HG03469 (cell line): ENCODE data around the gene COQ6.
"Not testable (repeated sequence)": the region's sequence is repeated elsewhere in the genome, so short reads cannot be mapped to it uniquely, and the experiment has no call there.

ENCODE experiments used
- ATAC-seq: cut with Tn5 transposase; IDR thresholded peaks from one replicate; pipeline ENCODE4 v1.9.1; 2021; ENCODE audit warnings: mild to moderate bottlenecking, moderate library complexity, moderate number of reproducible peaks; ENCODE audit not compliant: unreplicated experiment

The COQ6 gene

GRCh38 chr14:73977896-73978295, 27.8 kb downstream of the COQ6 start:
- no peak for ATAC-seq

- ATAC-seq = no peak
Measured at GRCh38 chr14:73988065-73988464, 38.0 kb downstream of the COQ6 start.

DNA sequence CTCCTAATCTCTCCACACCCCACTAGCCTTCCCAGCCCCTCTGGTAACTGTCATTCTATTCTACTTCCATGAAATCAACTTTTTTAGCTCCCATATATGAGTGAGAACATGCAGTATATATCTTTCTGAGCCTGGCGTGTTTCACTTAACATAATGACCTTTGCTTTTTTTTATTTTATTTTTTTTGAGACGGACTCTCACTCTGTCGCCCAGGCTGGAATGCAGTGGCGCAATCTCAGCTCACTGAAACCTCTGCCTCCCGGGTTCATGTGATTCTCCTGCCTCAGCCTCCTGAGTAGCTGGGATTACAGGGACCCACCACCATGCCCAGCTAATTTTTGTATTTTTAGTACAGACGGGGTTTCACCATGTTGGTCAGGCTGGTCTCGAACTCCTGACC, 38.6 kb downstream of the COQ6 start:
- not testable (repeated sequence) for ATAC-seq

DNA sequence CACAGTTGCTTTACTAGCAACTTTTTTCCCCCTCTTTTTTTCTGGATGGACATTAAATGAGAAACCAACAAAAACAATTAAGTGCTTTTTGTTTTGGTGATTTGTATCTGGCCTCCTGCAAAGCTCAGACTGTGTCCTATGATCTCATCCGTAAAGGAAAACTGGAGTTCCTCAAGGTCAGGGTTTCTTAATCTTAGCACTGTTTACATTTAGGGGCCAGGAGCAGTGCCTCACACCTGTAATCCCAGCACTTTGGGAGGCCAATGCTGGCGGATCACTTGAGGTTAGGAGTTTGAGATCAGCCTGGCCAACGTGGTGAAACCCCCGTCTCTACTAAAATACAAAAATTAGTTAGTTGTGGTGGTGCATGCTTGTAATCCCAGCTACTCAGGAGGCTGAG, 41.0 kb downstream of the COQ6 start:
- ATAC-seq = no peak

DNA sequence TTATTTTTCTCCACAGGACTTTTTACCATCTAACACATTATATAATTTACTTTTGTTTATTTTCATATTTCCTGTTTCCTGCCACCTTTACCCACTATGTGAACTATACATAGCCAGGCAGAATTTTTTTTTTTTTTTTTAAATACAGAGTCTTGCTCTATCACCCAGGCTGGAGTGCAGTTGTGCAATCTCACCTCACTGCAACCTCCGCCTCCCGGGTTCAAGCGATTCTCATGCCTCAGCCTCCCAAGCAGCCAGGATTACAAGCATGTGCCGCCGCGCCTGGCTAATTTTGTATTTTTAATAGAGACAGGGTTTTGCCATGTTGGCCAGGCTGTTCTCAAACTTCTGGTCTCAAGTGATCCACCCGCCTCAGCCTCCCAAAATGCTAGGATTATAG, 44.8 kb downstream of the COQ6 start:
- not testable (repeated sequence) for ATAC-seq

GRCh38 chr14:73995977-73996378, 45.9 kb downstream of the COQ6 start:
- ATAC-seq = no peak

GRCh38 chr14:73996731-73997107, 46.6 kb downstream of the COQ6 start:
- no peak for ATAC-seq

- ATAC-seq = no peak
Measured at GRCh38 chr14:73997108-73997943, 47.2 kb downstream of the COQ6 start.

DNA sequence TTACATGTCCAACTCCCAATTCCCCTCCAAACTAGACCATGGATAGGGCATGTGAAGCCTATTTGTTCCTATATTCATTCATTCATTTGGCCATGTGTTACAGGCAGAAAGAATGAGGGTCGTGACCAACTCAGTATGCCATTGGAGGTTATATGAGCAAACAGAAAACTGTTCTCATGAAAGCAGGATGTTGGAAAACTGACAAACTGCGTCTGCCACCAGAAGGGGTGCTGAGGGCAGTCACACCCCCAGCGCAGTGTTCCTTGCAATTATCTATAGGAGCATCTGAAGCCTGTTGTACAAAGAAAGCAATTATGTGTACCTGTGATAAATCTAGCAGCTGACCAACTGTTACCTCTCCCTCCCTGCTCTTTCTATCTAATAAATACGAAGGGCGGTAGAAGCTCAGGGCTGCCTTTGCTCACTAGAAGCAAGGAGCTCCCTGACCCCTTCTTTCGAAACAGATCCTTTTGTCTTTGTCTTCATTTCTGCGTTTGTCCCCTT, 47.9 kb downstream of the COQ6 start:
- ATAC-seq = no peak

- no peak for ATAC-seq
Measured at GRCh38 chr14:73998726-73999125, 48.6 kb downstream of the COQ6 start.

- not testable (repeated sequence) for ATAC-seq
Measured at GRCh38 chr14:74005664-74006063, 55.6 kb downstream of the COQ6 start.

DNA sequence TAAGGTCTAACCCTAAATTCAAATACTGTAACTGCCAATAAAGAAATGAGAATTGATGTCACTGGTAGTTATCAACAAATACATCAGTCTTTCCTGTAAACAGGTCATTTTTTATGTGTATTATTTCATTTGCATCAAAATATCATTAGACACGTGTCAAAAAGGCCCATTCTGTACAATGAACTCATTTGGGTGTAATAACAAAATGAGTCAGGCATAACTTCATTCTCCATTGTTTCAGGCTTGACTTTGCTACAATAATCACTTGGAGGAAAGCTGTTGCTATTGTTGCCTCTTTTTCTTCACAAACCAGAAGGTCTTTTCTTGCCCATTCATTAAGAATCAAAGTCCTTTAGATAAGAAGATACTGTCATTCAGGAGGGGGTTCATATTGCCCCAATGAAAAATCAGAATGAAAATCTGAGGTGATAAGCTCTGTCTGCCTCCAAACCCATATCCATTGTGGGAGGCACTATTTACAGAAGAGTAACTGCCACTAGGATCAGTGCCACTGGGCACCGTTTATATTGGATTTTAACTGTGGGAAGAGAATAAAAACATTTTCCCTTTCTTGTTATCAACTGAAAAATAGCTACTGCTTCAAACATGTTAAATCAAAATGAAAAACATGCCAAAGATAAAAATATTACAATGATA, 58.9 kb downstream of the COQ6 start:
- ATAC-seq = no peak
